Upper lobe of right lung (tissue), 1 donor: ENCODE data around the gene IQCH. TPM values are rescaled to one million over a fixed set of nuclear protein-coding genes. Genes with fewer than 3 reads are reported as not detected.

ENCODE experiments used
- ATAC-seq: fragments of 200-7000 bp; cut with Tn5 transposase; one replicate; pipeline ENCODE4 v1.9.1; 2020; ENCODE audit warnings: mild to moderate bottlenecking, moderate library complexity
- DNase-seq: peaks from one replicate; pipeline ENCODE4 v3.0.0-alpha.2; 2020
- H3K27ac ChIP-seq: fragments of 200-600 bp; one replicate; pipeline ENCODE4 v1.8.0; 2022
- H3K27me3 ChIP-seq: fragments of 200-600 bp; one replicate; pipeline ENCODE4 v1.8.0; 2022; ENCODE audit warnings: mild to moderate bottlenecking
- H3K36me3 ChIP-seq: fragments of 200-600 bp; one replicate; pipeline ENCODE4 v1.8.0; 2022
- H3K4me1 ChIP-seq: fragments of 200-600 bp; one replicate; pipeline ENCODE4 v1.8.0; 2022
- H3K4me3 ChIP-seq: fragments of 200-600 bp; one replicate; pipeline ENCODE4 v1.8.0; 2022; ENCODE audit warnings: mild to moderate bottlenecking
- H3K9me3 ChIP-seq: fragments of 200-600 bp; one replicate; pipeline ENCODE4 v1.8.0; 2022
- intact Hi-C: fragments of 100-400 bp; cut with DNase I; formaldehyde crosslinking; loops from one replicate; pipeline ENCODE4 v1.11.0; 2022
- total RNA-seq: library from RNA; stranded (reverse); fragmentation: NEBNext Ultra II Directional; extraction: Animal tissue kit (Norgen Biotek cat#: 25700); gene quantifications from one replicate; pipeline ENCODE4 v1.2.1, GENCODE V29; 2021
- TF ChIP-seq, protein P1 (sequence below): fragments of 200-600 bp; IDR thresholded peaks from one replicate; pipeline ENCODE4 v1.8.0; 2022; ENCODE audit warnings: antibody characterized with exemption
- donor health status: DM: no; HTN: yes; CAD: no; lungs with severe emphysema.

The IQCH gene
- total RNA-seq, 1 donor from 2014 or later, result 0.93 TPM

DNA sequence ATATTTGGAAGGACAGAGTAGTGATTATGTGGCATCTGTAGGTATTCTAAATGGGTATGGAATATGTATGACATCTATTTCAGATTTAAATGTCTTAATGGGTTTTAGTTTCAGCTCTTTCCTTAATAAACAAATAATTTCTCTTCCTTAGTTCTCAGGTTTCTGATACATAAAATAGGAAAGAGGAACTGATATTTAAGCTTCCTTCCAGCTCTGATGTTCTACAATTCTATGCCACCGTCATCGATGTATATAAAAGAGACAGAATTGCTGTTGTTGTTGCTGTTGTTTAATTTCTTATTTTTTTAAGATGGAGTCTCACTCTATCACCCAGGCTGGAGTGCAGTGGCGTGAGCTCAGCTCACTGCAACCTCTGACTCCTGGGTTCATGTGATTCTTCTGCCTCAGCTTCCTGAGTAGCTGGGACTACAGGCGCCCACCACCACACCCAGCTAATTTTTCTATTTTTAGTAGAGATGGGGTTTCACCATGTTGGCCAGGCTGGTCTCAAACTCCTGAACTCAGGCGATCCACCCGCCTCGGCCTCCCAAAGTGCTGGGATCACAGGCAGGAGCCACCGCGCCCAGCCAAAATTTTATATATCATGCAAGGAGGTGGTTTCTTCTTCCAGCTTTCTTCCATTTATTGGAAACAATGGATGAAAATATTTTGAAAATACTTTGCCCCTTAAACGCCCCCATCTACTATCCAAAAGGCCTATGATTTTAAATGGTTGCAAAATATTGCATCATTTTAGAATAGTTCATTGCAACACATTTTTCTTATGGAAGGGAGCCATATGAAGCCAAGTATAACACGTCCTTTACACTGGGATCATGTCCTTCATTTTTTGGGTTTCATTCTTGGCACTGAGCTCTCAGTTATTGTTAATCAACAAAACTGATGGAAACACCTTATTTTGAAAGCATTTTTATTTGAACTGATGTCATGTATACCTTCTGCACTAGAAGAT is 252.5 kb downstream of the IQCH start:
- peaks cover 10% of the 10 kb centered on the region for H3K4me1 ChIP-seq
- H3K27me3 ChIP-seq, result no peaks in the 10 kb centered on the region
- no peak for ATAC-seq
- no peaks in the 10 kb centered on the region for H3K9me3 ChIP-seq
- H3K4me3 ChIP-seq, result no peak overlapping the region
- TF ChIP-seq, protein P1, sequence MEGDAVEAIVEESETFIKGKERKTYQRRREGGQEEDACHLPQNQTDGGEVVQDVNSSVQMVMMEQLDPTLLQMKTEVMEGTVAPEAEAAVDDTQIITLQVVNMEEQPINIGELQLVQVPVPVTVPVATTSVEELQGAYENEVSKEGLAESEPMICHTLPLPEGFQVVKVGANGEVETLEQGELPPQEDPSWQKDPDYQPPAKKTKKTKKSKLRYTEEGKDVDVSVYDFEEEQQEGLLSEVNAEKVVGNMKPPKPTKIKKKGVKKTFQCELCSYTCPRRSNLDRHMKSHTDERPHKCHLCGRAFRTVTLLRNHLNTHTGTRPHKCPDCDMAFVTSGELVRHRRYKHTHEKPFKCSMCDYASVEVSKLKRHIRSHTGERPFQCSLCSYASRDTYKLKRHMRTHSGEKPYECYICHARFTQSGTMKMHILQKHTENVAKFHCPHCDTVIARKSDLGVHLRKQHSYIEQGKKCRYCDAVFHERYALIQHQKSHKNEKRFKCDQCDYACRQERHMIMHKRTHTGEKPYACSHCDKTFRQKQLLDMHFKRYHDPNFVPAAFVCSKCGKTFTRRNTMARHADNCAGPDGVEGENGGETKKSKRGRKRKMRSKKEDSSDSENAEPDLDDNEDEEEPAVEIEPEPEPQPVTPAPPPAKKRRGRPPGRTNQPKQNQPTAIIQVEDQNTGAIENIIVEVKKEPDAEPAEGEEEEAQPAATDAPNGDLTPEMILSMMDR, result no peak
- intact Hi-C loops, result no loop called here
- H3K36me3 ChIP-seq, result no peaks in the 10 kb centered on the region
- H3K27ac ChIP-seq, result no peak overlapping the region
- DNase-seq, result no peak

DNA sequence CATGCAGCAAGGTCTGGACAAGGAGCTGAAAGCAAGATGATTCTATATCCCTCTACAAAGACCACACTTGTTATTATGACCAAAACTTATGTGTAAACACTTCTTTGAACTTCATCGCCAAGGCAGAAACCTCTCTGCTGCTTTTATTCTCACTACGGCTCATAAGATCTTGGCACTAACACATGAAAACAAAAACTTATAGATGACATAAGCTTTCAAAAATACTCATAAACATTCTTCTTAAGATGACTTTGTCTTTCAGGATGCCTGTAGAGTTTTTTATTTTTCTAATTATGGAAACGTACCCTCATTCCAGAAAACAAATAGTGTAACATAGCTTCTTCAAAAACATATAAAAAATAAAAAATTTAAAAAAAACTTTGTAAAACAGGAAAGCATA is 253.8 kb downstream of the IQCH start:
- ATAC-seq (no peak), DNase-seq (no peak)

DNA sequence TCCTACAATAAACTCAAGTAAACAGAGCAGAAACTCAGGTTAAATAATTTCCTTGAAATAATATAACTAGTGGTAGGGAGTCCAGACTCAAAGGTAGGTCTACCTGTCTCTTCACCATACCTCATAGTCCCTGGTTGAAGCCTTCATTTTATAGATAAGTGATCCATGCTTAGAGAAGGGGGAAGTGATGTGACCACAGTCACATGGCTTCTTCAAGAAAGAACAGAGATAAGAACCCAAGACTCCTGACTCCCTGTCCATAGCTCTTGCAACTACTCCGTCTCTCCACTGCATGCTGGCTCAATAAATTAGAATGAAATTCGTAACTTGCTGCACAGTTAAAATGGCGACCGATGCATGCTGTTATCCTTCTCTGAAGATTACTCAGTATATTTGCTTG is 255.3 kb downstream of the IQCH start:
- Histone ChIP-seq H3K27me3 (no peaks in the 10 kb centered on the region), H3K36me3 (peaks cover 21% of the 10 kb centered on the region), H3K27ac (no peak overlapping the region), H3K4me3 (no peak overlapping the region), H3K4me1 (peaks cover 10% of the 10 kb centered on the region), H3K9me3 (no peaks in the 10 kb centered on the region)
- DNase-seq (no peak), ATAC-seq (no peak)
- intact Hi-C loops, result no loop called here
- TF ChIP-seq, protein P1, result no peak

More for the DNA sequence above, 253.8 kb downstream of the IQCH start:
- Histone ChIP-seq H3K9me3 (no peaks in the 10 kb centered on the region), H3K27me3 (no peaks in the 10 kb centered on the region), H3K4me1 (peaks cover 10% of the 10 kb centered on the region), H3K4me3 (no peak overlapping the region), H3K36me3 (peaks cover 6% of the 10 kb centered on the region), H3K27ac (no peak overlapping the region)
- intact Hi-C loops, result no loop called here
- TF ChIP-seq, protein P1, result no peak

DNA sequence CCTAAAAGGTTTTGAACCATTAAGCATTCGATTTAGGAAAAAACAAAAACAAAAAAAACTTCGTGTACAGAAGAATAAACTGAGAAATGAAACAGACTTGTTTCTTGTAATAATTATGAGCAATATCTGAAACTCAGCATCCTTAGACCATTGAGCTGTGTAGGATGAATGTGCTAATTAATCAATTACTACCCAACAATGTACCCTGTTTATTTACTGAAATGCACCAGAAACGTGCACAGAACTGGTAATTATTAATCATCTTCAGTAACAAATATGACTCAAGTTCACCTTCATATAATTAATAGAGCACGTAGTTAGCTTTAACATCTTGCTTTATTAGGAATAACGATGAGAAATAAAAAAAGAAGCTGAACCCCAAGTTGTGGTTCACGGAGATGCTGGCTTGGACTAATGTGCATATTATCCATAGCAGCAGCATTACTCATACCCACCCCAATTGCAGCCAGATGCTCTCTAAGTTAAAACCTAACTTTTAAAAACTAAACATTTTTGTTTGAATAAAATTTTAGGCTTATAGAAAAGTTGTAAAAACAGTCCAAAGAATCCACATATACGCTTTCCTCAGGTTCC is 256.1 kb downstream of the IQCH start:
- DNase-seq (no peak), ATAC-seq (no peak)
- Histone ChIP-seq H3K4me1 (peaks cover 10% of the 10 kb centered on the region), H3K36me3 (peaks cover 29% of the 10 kb centered on the region), H3K4me3 (no peak overlapping the region), H3K27me3 (no peaks in the 10 kb centered on the region), H3K9me3 (no peaks in the 10 kb centered on the region), H3K27ac (no peak overlapping the region)
- intact Hi-C loops, result no loop called here
- TF ChIP-seq, protein P1, result no peak

DNA sequence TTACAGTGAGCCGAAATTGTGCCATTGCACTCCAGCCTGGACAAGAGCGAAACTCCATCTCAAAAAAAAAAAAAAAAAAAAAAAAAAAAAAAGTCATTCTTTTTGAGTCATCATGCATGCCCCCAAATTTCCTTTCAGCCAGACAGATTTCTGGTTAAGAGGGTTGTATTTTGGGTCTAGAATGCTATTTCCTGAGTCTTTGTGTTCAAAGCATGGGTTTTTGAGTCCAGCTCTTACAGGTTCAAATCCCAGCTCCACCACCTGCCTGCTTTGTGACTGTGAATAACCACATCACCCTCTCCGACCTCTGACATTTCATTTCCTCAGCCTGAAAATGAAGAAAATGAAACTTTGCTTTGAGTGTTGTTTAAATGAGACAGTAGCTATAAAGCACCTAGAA is 257.0 kb downstream of the IQCH start:
- TF ChIP-seq, protein P1, result no peak
- Histone ChIP-seq H3K36me3 (peaks cover 32% of the 10 kb centered on the region), H3K27ac (no peak overlapping the region), H3K27me3 (no peaks in the 10 kb centered on the region), H3K4me3 (no peak overlapping the region), H3K9me3 (no peaks in the 10 kb centered on the region), H3K4me1 (peaks cover 9% of the 10 kb centered on the region)
- no peak for ATAC-seq
- intact Hi-C loops, result no loop called here
- no peak for DNase-seq
